MM.1S (cell line): Measurements from ENCODE around the gene PARPBP.
"Not testable (repeated sequence)": the region's sequence is repeated elsewhere in the genome, so short reads cannot be mapped to it uniquely, and the experiment has no call there.

ENCODE experiments used
- DNase-seq: peaks from one replicate; pipeline ENCODE4 v3.0.0-alpha.2; 2015
- H2AFZ ChIP-seq: fragments of 300-600 bp; sonication (generic); 2 replicates; pipeline ENCODE4 v1.6.0; 2016; ENCODE audit warnings: antibody characterized with exemption, low read length
- H3F3A ChIP-seq: fragments of 300-600 bp; sonication (generic); 2 replicates; pipeline ENCODE4 v1.6.1; 2016; ENCODE audit warnings: mild to moderate bottlenecking, antibody characterized with exemption, low read length, moderate library complexity, mixed read lengths; ENCODE audit not compliant: insufficient read depth
- H3K27ac ChIP-seq: fragments of 300-600 bp; sonication (generic); 2 replicates; pipeline ENCODE4 v1.5.1; 2016; ENCODE audit warnings: mild to moderate bottlenecking, low read length
- H3K27me3 ChIP-seq: fragments of 300-600 bp; sonication (generic); replicated peaks from 2 replicates; pipeline ENCODE4 v1.6.0; 2016; ENCODE audit warnings: low read length; ENCODE audit not compliant: insufficient read depth
- H3K36me3 ChIP-seq: fragments of 300-600 bp; sonication (generic); replicated peaks from 2 replicates; pipeline ENCODE4 v1.6.1; 2016; ENCODE audit warnings: mild to moderate bottlenecking, low read length, mixed read lengths; ENCODE audit not compliant: insufficient read depth
- H3K4me1 ChIP-seq: fragments of 300-600 bp; sonication (generic); 2 replicates; pipeline ENCODE4 v1.6.1; 2016; ENCODE audit warnings: low read length, mixed read lengths
- H3K4me2 ChIP-seq: fragments of 300-600 bp; sonication (generic); 2 replicates; pipeline ENCODE4 v1.6.0; 2016; ENCODE audit warnings: low read depth, low read length
- H3K4me3 ChIP-seq: fragments of 300-600 bp; sonication (generic); 2 replicates; pipeline ENCODE4 v1.5.1; 2016; ENCODE audit warnings: low read length, mixed read lengths
- H3K79me2 ChIP-seq: fragments of 300-600 bp; sonication (generic); 2 replicates; pipeline ENCODE4 v1.6.1; 2016; ENCODE audit warnings: mixed run types, low read length, mixed read lengths
- H3K9ac ChIP-seq: fragments of 300-600 bp; sonication (generic); 2 replicates; pipeline ENCODE4 v1.6.1; 2016; ENCODE audit warnings: low read length, mixed read lengths
- H3K9me2 ChIP-seq: fragments of 300-600 bp; sonication (generic); replicated peaks from 2 replicates; pipeline ENCODE4 v1.6.1; 2016; ENCODE audit warnings: mild to moderate bottlenecking, low read length, mixed read lengths; ENCODE audit not compliant: insufficient read depth
- H3K9me3 ChIP-seq: fragments of 300-600 bp; sonication (generic); replicated peaks from 2 replicates; pipeline ENCODE4 v1.6.1; 2016; ENCODE audit warnings: mild to moderate bottlenecking, low read length, mixed read lengths; ENCODE audit not compliant: insufficient read depth
- H4K20me1 ChIP-seq: fragments of 300-600 bp; sonication (generic); 2 replicates; pipeline ENCODE4 v1.6.1; 2016; ENCODE audit warnings: mild to moderate bottlenecking, low read length, moderate library complexity, mixed read lengths; ENCODE audit not compliant: insufficient read depth
- CTCF ChIP-seq: fragments of 300-600 bp; sonication (generic); IDR thresholded peaks from 2 replicates; pipeline ENCODE4 v1.5.1; 2016; ENCODE audit warnings: antibody characterized with exemption, low read length, mixed read lengths
- EZH2 ChIP-seq: fragments of 300-600 bp; sonication (generic); optimal IDR thresholded peaks from 2 replicates; pipeline ENCODE3; 2017; ENCODE audit warnings: low read depth, mild to moderate bottlenecking, antibody characterized with exemption, low read length, mixed read lengths
- EZH2phosphoT487 ChIP-seq: fragments of 300-600 bp; sonication (generic); IDR thresholded peaks from 2 replicates; pipeline ENCODE4 v1.6.1; 2018; ENCODE audit warnings: antibody characterized with exemption, low read length

Gene PARPBP

GRCh38 chr12:102234599-102234998 lies 114.6 kb downstream of the PARPBP start:
- no peaks in the 10 kb centered on the region for H3K9me3 ChIP-seq
- no peaks in the 10 kb centered on the region for H3K4me1 ChIP-seq
- H3K27ac ChIP-seq: no peak overlapping the region
- DNase-seq: no peak
- no peak overlapping the region for H3K4me2 ChIP-seq
- no peak for TF ChIP-seq EZH2phosphoT487
- no peak for TF ChIP-seq CTCF
- no peak for TF ChIP-seq EZH2
- H3K9me2 ChIP-seq: no peaks in the 10 kb centered on the region
- no peaks in the 10 kb centered on the region for H3K36me3 ChIP-seq
- no peak overlapping the region for H2AFZ ChIP-seq
- H3K79me2 ChIP-seq: no peaks in the 10 kb centered on the region
- H3K4me3 ChIP-seq: no peak overlapping the region
- H3K27me3 ChIP-seq: no peaks in the 10 kb centered on the region
- H3K9ac ChIP-seq: no peak overlapping the region
- no peaks in the 10 kb centered on the region for H3F3A ChIP-seq
- H4K20me1 ChIP-seq: no peaks in the 10 kb centered on the region

GRCh38 chr12:102240859-102241258 lies 120.9 kb downstream of the PARPBP start:
- H3K9ac ChIP-seq, H3K4me3 ChIP-seq, H3K4me1 ChIP-seq, DNase-seq, H3K4me2 ChIP-seq, H4K20me1 ChIP-seq, H3K9me2 ChIP-seq, H3K27ac ChIP-seq, H3K79me2 ChIP-seq, H3K27me3 ChIP-seq, H2AFZ ChIP-seq, H3F3A ChIP-seq, H3K9me3 ChIP-seq, H3K36me3 ChIP-seq: not testable (repeated sequence)
